ENCODE measurements around the gene SVBP.

Gene SVBP

DNA sequence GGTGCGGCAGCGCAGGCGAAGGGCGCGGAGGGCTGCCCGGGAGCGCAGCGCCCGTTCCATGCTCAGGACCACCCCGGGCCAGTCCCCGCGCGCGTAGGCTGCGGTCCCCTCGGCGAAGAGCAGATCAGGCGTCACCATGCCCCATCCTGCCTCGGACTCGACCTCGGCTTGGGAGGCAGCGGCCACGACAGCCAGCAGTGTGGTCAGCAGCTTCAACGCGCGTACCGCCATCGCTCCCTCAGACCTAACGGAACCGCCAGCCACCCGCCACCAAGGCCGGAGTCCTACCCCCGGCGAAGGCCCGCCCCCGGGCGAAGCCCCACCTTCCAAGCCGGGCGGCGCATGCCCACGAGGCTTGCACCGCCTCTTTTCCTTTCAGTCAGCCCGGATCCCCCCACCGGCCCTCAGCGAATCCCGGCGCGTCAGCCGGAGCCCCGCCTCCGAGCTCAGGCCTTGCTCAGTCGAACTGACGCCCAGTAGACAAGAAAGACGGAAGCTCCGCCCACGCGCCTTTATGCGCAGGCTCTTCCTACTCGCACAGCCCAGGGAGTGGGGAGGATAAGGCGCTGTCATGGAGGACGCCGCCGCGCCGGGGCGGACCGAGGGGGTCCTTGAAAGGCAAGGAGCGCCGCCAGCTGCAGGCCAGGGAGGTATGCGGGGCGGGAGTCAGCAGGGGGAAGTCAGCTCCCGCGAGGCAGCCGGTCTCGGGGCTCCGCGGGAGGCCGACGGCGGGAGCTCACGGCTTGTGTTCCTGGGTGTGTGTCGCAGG is 50.3 kb downstream of the SVBP start, which contains the start of the genes C1orf50 and P3H1:
Gene C1orf50, plus strand, starts transcription at position 509 of the 769 bp plus-strand sequence. Its CDS starts 63 bp downstream, at position 572.
Gene P3H1, minus strand, starts transcription at position 288 of the 769 bp plus-strand sequence. Its CDS starts 57 bp downstream, at position 231.
- Histone ChIP-seq H3K36me3 (ENCODE audit: control insufficient read depth in 4 of 4, insufficient read depth in 4 of 4, low read length in 3 of 4) (peaks cover 0 to 4% (median 1%) of the 10 kb centered on the region in 4 experiments), H3K27me3 (replicated peaks in 2 of 5; ENCODE audit: control insufficient read depth in 4 of 5, insufficient read depth in 5 of 5, low read length in 4 of 5) (no peaks in the 10 kb centered on the region), H3K4me3 (ENCODE audit: control insufficient read depth in 1 of 7, extremely low read depth in 1 of 7, insufficient read depth in 4 of 7, low read depth in 2 of 7, low read length in 6 of 7) (peak within 1 kb of the TSS; percentile 81 to 98 (median 96)), H3K27ac (ENCODE audit: insufficient read depth in 1 of 2, low read depth in 1 of 2, low read length in 2 of 2, poor library complexity in 1 of 2, severe bottlenecking in 2 of 2) (peak within 1 kb of the TSS; percentile 64 to 90), H3K9me3 (ENCODE audit: control extremely low read depth in 1 of 5, control insufficient read depth in 4 of 5, insufficient read depth in 2 of 5, low read depth in 1 of 5, low read length in 4 of 5) (no peaks in the 10 kb centered on the region), H3K4me1 (ENCODE audit: control extremely low read depth in 1 of 4, control insufficient read depth in 4 of 4, insufficient read depth in 4 of 4, low read length in 3 of 4) (peaks cover 26 to 38% (median 33%) of the 10 kb centered on the region in 4 experiments)
- CTCF ChIA-PET = interaction anchor here (0.5 to 4.2 kb wide), 13 partner anchors 8 to 431 kb away, joined by 3 to 28 read pairs (median 4); partner anchors contain the start of genes ERMAP, SVBP and ZNF691
- peak; percentile 99 to 100 (median 100) for DNase-seq
- POLR2A ChIA-PET = interaction anchor here (0.7 to 1.2 kb wide), 3 partner anchors 49 to 84 kb away, joined by 3 to 8 read pairs (median 3); partner anchors contain the start of gene YBX1
- under 1% methylated on average over 77 of the region's 82 CpGs for WGBS (ENCODE audit: insufficient coverage)

DNA sequence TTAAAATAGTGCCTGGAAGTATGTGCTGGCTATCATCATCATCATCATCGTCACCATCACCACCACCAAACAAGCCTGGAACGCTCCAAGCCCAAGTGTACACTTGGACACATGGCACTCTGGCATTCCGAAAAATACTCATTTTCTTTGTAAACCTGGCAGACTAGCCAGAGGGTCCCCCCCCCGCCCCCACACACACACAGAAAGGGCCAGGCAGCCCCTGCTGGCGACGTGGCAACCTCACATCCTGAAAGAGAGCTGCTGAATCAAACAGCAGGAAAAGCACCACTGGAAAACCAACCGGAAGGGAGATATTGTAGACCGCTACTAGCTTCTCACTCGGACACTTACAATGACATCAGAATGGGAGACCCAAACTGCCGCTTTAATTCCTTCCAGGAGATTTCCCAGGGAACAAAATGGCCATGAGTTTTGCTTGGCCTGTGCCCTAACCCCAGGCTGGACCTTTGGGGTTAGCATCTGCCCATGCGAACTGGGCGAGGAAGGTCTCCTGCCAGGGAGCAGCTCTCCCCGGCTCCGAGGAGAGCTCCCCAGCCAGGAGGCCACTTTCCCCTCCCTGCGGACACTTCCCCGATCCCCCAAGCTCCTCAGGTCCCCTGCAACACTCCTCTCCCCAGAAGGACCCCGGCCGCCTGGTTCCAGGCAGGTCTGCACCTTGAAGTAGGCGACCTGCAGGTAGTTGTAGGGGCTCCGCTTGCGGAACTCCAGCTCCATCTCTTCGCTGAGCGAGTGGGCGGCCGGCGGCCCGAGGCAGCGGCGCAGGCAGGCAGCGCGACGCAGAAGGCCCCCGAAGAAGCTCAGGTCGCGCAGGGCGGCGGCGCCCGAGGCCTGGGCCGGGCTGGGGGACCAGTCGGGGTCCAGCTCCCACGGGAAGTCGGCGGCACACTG is 51.1 kb downstream of the SVBP start:
- ChIA-PET CTCF (interaction anchor here (0.5 to 4.2 kb wide), 14 partner anchors 8 to 445 kb away, joined by 3 to 28 read pairs (median 4); partner anchors contain the start of genes ERMAP, SVBP and ZNF691), POLR2A (interaction anchor here (0.6 to 1.2 kb wide), 4 partner anchors 50 to 84 kb away, joined by 3 to 8 read pairs (median 3); partner anchors contain the start of gene YBX1)
- peaks cover 2 to 10% (median 5%) of the 10 kb centered on the region in 4 experiments for H3K36me3 ChIP-seq (ENCODE audit: control insufficient read depth in 4 of 4, insufficient read depth in 4 of 4, low read length in 3 of 4)
- H3K27ac ChIP-seq (ENCODE audit: insufficient read depth in 1 of 2, low read depth in 1 of 2, low read length in 2 of 2, poor library complexity in 1 of 2, severe bottlenecking in 2 of 2) = peak overlapping the region; percentile 46 to 86
- no peaks in the 10 kb centered on the region for H3K27me3 ChIP-seq (replicated peaks in 2 of 5; ENCODE audit: control insufficient read depth in 4 of 5, insufficient read depth in 5 of 5, low read length in 4 of 5)
- DNase-seq = peak; percentile 63 to 72 (median 67)
- peaks cover 26 to 38% (median 33%) of the 10 kb centered on the region in 4 experiments for H3K4me1 ChIP-seq (ENCODE audit: control extremely low read depth in 1 of 4, control insufficient read depth in 4 of 4, insufficient read depth in 4 of 4, low read length in 3 of 4)
- no peaks in the 10 kb centered on the region for H3K9me3 ChIP-seq (ENCODE audit: control extremely low read depth in 1 of 5, control insufficient read depth in 4 of 5, insufficient read depth in 2 of 5, low read depth in 1 of 5, low read length in 4 of 5)
- peak overlapping the region; percentile 81 to 98 (median 96) for H3K4me3 ChIP-seq (ENCODE audit: control insufficient read depth in 1 of 7, extremely low read depth in 1 of 7, insufficient read depth in 4 of 7, low read depth in 2 of 7, low read length in 6 of 7)
- 0% methylated on average over 27 of the region's 44 CpGs for WGBS (ENCODE audit: insufficient coverage)

DNA sequence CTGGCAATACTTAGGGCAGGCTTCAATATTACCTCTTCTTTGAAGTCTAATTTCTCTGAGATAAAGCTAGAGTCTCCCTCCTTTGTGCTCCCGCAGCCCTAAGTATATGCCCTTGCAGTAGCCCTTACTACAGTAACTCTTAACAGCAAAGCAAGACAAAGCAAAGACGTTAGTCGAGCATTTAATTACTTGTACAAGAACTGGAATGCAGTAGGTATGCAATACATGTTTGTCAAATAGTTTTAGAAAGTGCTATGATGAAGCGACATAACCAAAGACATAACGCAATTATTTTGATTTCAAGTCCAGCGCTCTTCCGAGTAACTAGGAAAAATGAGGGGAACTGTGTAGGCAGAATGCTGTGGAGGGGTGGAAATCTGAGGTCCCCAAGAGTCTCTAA is 51.9 kb downstream of the SVBP start:
- POLR2A ChIA-PET = interaction anchor here (0.6 kb wide), 1 partner anchor 75 kb away, joined by 3 read pairs; no protein-coding TSS in a partner anchor
- peak overlapping the region in 6 of 7 experiments; percentile 81 to 98 (median 94) for H3K4me3 ChIP-seq (ENCODE audit: control insufficient read depth in 1 of 7, extremely low read depth in 1 of 7, insufficient read depth in 4 of 7, low read depth in 2 of 7, low read length in 6 of 7)
- H3K36me3 ChIP-seq (ENCODE audit: control insufficient read depth in 4 of 4, insufficient read depth in 4 of 4, low read length in 3 of 4) = peaks cover 2 to 10% (median 6%) of the 10 kb centered on the region in 4 experiments
- peaks cover 26 to 38% (median 33%) of the 10 kb centered on the region in 4 experiments for H3K4me1 ChIP-seq (ENCODE audit: control extremely low read depth in 1 of 4, control insufficient read depth in 4 of 4, insufficient read depth in 4 of 4, low read length in 3 of 4)
- no peaks in the 10 kb centered on the region for H3K27me3 ChIP-seq (replicated peaks in 2 of 5; ENCODE audit: control insufficient read depth in 4 of 5, insufficient read depth in 5 of 5, low read length in 4 of 5)
- WGBS (ENCODE audit: insufficient coverage) = 70% methylated on average over 4 of the region's 7 CpGs
- DNase-seq = no peak
- H3K27ac ChIP-seq (ENCODE audit: insufficient read depth in 1 of 2, low read depth in 1 of 2, low read length in 2 of 2, poor library complexity in 1 of 2, severe bottlenecking in 2 of 2) = peak overlapping the region in 1 of 2 experiments; percentile 86
- CTCF ChIA-PET = interaction anchor here (0.9 to 4.2 kb wide), 6 partner anchors 11 to 444 kb away, joined by 3 to 28 read pairs (median 4); no protein-coding TSS in a partner anchor
- H3K9me3 ChIP-seq (ENCODE audit: control extremely low read depth in 1 of 5, control insufficient read depth in 4 of 5, insufficient read depth in 2 of 5, low read depth in 1 of 5, low read length in 4 of 5) = no peaks in the 10 kb centered on the region

GRCh38 chr1:42762269-42762668 is 54.9 kb downstream of the SVBP start:
- WGBS (ENCODE audit: insufficient coverage) = 43% methylated on average over 5 of the region's 5 CpGs

GRCh38 chr1:42761567-42761966 is 55.6 kb downstream of the SVBP start:
- Histone ChIP-seq H3K27me3 (replicated peaks in 2 of 5; ENCODE audit: control insufficient read depth in 4 of 5, insufficient read depth in 5 of 5, low read length in 4 of 5) (no peaks in the 10 kb centered on the region), H3K9me3 (ENCODE audit: control extremely low read depth in 1 of 5, control insufficient read depth in 4 of 5, insufficient read depth in 2 of 5, low read depth in 1 of 5, low read length in 4 of 5) (no peaks in the 10 kb centered on the region), H3K4me1 (ENCODE audit: control extremely low read depth in 1 of 4, control insufficient read depth in 4 of 4, insufficient read depth in 4 of 4, low read length in 3 of 4) (peaks cover 16 to 44% (median 33%) of the 10 kb centered on the region in 4 experiments), H3K27ac (ENCODE audit: insufficient read depth in 1 of 2, low read depth in 1 of 2, low read length in 2 of 2, poor library complexity in 1 of 2, severe bottlenecking in 2 of 2) (no peak overlapping the region), H3K36me3 (ENCODE audit: control insufficient read depth in 4 of 4, insufficient read depth in 4 of 4, low read length in 3 of 4) (peaks cover 6 to 32% (median 20%) of the 10 kb centered on the region in 4 experiments), H3K4me3 (ENCODE audit: control insufficient read depth in 1 of 7, extremely low read depth in 1 of 7, insufficient read depth in 4 of 7, low read depth in 2 of 7, low read length in 6 of 7) (no peak overlapping the region)
- POLR2A ChIA-PET = no interaction called here
- CTCF ChIA-PET = interaction anchor here (1.4 kb wide), 1 partner anchor 14 kb away, joined by 4 read pairs; no protein-coding TSS in a partner anchor
- no peak for DNase-seq
- WGBS (ENCODE audit: insufficient coverage) = 94% methylated on average over 3 of the region's 4 CpGs

More at GRCh38 chr1:42762269-42762668, 54.9 kb downstream of the SVBP start:
- no peaks in the 10 kb centered on the region for H3K9me3 ChIP-seq (ENCODE audit: control extremely low read depth in 1 of 5, control insufficient read depth in 4 of 5, insufficient read depth in 2 of 5, low read depth in 1 of 5, low read length in 4 of 5)
- ChIA-PET POLR2A (no interaction called here), CTCF (interaction anchor here (1.4 kb wide), 1 partner anchor 15 kb away, joined by 4 read pairs; no protein-coding TSS in a partner anchor)
- H3K4me1 ChIP-seq (ENCODE audit: control extremely low read depth in 1 of 4, control insufficient read depth in 4 of 4, insufficient read depth in 4 of 4, low read length in 3 of 4) = peaks cover 16 to 44% (median 33%) of the 10 kb centered on the region in 4 experiments
- peaks cover 4 to 25% (median 15%) of the 10 kb centered on the region in 4 experiments for H3K36me3 ChIP-seq (ENCODE audit: control insufficient read depth in 4 of 4, insufficient read depth in 4 of 4, low read length in 3 of 4)
- H3K4me3 ChIP-seq (ENCODE audit: control insufficient read depth in 1 of 7, extremely low read depth in 1 of 7, insufficient read depth in 4 of 7, low read depth in 2 of 7, low read length in 6 of 7) = no peak overlapping the region
- no peaks in the 10 kb centered on the region for H3K27me3 ChIP-seq (replicated peaks in 2 of 5; ENCODE audit: control insufficient read depth in 4 of 5, insufficient read depth in 5 of 5, low read length in 4 of 5)
- no peak overlapping the region for H3K27ac ChIP-seq (ENCODE audit: insufficient read depth in 1 of 2, low read depth in 1 of 2, low read length in 2 of 2, poor library complexity in 1 of 2, severe bottlenecking in 2 of 2)
- DNase-seq = no peak

GRCh38 chr1:42759114-42759513 is 58.1 kb downstream of the SVBP start:
- H3K4me3 ChIP-seq (ENCODE audit: control insufficient read depth in 1 of 7, extremely low read depth in 1 of 7, insufficient read depth in 4 of 7, low read depth in 2 of 7, low read length in 6 of 7) = peak overlapping the region in 1 of 7 experiments; percentile 16
- H3K4me1 ChIP-seq (ENCODE audit: control extremely low read depth in 1 of 4, control insufficient read depth in 4 of 4, insufficient read depth in 4 of 4, low read length in 3 of 4) = peaks cover 0 to 24% (median 15%) of the 10 kb centered on the region in 4 experiments
- WGBS (ENCODE audit: insufficient coverage) = 56% methylated on average over 9 of the region's 9 CpGs
- H3K27ac ChIP-seq (ENCODE audit: insufficient read depth in 1 of 2, low read depth in 1 of 2, low read length in 2 of 2, poor library complexity in 1 of 2, severe bottlenecking in 2 of 2) = peak overlapping the region in 1 of 2 experiments; percentile 47
- DNase-seq = peak in 2 of 3 donors; percentile 23 to 35
- CTCF ChIA-PET = interaction anchor here (0.6 to 4.7 kb wide), 6 partner anchors 14 to 180 kb away, joined by 3 to 26 read pairs (median 5); no protein-coding TSS in a partner anchor
- H3K27me3 ChIP-seq (replicated peaks in 2 of 5; ENCODE audit: control insufficient read depth in 4 of 5, insufficient read depth in 5 of 5, low read length in 4 of 5) = no peaks in the 10 kb centered on the region
- no peaks in the 10 kb centered on the region for H3K9me3 ChIP-seq (ENCODE audit: control extremely low read depth in 1 of 5, control insufficient read depth in 4 of 5, insufficient read depth in 2 of 5, low read depth in 1 of 5, low read length in 4 of 5)
- H3K36me3 ChIP-seq (ENCODE audit: control insufficient read depth in 4 of 4, insufficient read depth in 4 of 4, low read length in 3 of 4) = peaks cover 12 to 57% (median 39%) of the 10 kb centered on the region in 4 experiments
- POLR2A ChIA-PET = no interaction called here
